Measurements from ENCODE around the gene LRRC59.
A peak's percentile ranks its signal among the peaks of the same experiment; 100 is the strongest.
"Not testable (repeated sequence)": the region's sequence is repeated elsewhere in the genome, so short reads cannot be mapped to it uniquely, and the experiment has no call there.

Gene LRRC59

DNA sequence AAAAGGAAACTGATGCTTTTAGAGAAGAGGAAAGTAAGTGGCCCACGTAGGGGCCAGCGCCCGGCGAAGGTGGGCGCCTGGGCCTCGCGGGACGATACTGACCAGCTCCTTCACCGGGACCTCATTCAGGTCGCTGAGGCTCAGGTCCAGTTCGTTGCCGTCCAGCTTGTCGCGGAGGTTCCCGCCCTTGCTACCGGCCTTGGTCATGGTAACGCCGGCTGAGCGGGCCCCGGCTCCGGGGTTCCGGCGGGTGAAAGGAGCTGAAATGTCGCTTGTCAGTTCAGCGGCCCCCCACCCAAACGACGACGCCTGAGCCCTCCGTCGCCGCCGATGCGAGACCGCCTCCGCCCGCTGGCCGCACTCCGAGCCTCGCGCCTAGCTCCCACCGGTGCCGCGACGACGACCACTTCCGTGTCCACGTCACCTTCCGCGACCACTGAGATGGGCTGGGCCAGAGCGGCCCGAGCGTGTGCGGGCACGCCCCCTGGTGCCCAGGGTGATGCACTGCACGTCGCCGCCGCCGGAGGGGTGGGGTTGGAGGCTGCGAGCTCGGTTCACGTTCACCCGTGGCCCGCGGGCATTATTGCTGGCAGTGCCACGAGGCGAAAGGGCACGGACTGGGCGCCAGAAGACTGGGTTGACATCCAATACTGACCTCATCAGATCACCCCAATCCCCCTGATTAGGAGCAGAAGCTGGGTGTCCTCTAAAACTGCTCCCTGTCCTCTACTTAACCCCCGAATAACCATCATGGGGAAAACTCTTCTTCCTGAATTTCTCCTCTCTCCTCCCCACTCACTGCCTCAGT is at the start of gene LRRC59:
Gene LRRC59 (minus strand): TSS at position 413 of the 808 bp plus-strand sequence. CDS start 206 bp downstream, at position 207.
- DNase-seq (ENCODE audit: low spot score), result peak; percentile 60

- DNase-seq (ENCODE audit: low spot score), result no peak
These were observed 48.5 kb upstream of the LRRC59 start for GRCh38 chr17:50445730-50446325.

GRCh38 chr17:50444841-50445715 is 47.8 kb upstream of the LRRC59 start:
- DNase-seq (ENCODE audit: low spot score), result no peak

GRCh38 chr17:50443505-50443974 is 46.2 kb upstream of the LRRC59 start:
- no peak for DNase-seq (ENCODE audit: low spot score)

DNA sequence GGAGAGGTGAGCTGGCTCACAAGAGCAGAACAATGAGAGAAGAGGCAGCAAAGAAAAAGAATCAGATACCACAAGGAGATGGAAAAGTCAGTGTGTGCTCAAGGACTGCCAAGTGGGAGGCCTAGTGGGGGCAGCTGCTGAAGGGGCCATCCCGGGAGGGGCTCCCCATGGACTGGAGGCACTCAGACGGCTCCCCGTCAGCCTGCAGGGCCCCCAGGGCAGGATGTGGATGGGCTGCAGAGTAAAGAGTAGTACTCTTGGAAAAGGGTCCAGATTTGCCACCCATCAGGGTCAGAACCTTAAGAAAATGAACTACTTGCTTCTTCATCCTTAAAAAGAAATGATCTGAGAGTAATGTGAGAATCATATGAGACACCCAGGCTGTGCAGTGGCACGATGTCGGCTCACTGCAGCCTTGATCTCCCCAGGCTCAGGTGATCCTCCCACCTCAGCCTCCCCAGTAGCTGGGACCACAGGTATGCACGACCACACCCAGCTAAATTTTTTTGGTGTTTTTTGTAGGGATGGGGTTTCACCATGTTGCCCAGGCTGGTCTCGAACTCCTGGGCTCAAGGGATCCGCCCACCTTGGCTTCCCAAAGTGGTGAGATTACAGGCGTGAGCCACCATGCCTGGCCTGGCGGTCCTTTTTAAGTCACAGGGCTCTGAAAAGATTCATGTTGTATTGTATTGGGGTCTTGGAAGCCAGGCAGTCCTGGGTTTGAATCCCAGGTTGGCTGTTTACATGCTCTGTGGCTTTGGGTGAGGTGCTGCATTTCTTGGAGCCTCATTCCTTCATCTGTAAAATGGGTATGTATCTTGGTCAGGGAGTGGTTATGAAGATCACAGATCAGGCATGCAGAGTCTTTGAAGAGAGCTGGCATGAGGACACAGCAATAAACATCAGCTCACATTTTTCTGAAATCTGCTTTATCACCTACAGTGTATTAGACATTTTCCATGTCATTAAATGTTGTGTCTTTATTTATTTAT is 43.8 kb upstream of the LRRC59 start:
- DNase-seq (ENCODE audit: low spot score), result no peak

- no peak for DNase-seq (ENCODE audit: low spot score)
These were observed 43.0 kb upstream of the LRRC59 start for GRCh38 chr17:50440172-50440837.

- no peak for DNase-seq (ENCODE audit: low spot score)
These were observed 41.7 kb upstream of the LRRC59 start for GRCh38 chr17:50439008-50439407.

DNA sequence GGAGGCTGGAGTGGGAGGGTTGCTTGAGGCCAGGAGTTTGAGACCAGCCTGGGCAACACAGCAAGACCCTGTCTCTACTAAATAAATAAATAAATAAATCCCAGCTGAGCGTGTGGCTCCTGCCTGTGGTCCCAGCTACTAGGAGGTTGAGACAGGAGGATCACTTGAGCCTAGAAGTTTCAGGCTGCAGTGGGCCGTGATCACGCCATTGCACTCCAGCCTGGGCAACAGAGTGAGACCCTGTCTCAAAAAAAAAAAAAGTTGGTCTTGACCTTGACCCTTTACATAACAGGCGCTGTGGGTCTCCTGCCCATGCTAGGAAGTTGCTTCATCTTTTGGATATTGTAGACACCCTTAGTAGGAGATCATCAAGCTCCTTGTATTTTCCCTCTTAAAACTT is 40.1 kb upstream of the LRRC59 start:
- no peak for DNase-seq (ENCODE audit: low spot score)

DNA sequence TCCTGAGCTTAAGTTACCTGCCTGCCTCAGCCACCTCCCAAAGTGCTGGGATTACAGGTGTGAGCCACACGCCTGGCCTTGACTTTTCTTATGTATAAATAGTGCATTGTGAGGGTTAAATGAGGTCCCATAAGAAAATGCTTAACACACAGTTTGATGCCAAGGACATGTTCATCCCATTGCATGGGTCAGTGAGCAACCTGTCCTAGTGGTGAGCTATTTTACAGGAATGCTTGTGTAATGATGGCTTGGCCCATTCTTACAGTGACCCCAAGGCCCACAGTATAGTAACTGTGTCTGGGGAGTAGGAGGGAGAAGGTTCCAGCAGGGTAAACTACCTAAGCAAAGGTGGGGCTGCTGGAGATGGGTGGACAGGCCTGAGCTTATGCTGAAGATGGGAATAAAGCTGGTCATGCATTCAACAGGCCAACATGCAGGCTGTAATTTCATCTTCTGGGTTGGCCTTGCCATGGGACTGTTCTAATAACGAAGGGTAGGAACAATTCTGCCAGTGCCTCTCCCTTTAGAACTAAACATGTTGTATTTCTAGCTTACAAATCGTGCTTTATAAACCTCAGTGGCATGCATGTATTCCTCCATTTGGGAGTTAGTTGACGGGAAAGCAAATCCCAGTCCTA is 34.9 kb upstream of the LRRC59 start:
- no peak for DNase-seq (ENCODE audit: low spot score)

DNA sequence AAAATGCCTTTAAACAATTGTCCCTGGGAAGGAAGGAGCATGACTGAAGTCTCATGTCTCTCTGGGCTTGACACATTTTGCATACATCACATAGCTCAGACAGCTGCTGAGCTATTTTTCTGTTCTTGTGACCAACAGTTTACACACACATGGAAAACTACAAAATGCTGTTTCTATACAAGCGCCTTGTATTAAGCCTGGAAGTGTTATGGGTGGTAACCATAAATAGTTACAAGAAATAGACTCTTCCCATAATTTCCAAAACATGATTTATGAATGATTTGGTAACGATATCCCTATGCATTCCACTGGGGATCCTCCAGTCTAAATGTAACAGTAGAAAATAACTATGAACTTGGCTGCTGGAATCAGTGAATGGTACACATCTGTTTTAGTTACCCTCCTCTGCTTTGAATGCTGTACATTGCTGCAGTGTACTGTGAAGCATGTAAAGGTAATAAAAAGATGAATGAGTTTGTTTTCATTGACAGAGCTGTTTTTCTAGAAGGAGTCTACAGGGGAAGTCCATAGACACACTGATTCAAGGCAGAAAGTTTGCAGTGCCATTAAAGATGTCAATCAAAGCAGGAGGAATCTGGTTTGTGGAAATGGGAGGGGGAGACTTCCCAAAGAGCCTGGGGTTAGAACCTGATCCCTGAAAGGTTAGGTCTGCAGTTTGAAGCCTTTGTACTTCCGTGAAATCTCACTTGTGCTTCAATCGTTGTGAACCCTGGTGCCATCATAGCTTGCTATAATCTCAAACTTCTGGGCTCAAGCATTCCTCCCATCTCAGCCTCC is 33.7 kb upstream of the LRRC59 start:
- no peak for DNase-seq (ENCODE audit: low spot score)

GRCh38 chr17:50429793-50430192 is 32.5 kb upstream of the LRRC59 start:
- DNase-seq (ENCODE audit: low spot score), result no peak

GRCh38 chr17:50428831-50429424 is 31.6 kb upstream of the LRRC59 start:
- no peak for DNase-seq (ENCODE audit: low spot score)

GRCh38 chr17:50428126-50428525 is 30.8 kb upstream of the LRRC59 start:
- DNase-seq (ENCODE audit: low spot score), result not testable (repeated sequence)

DNA sequence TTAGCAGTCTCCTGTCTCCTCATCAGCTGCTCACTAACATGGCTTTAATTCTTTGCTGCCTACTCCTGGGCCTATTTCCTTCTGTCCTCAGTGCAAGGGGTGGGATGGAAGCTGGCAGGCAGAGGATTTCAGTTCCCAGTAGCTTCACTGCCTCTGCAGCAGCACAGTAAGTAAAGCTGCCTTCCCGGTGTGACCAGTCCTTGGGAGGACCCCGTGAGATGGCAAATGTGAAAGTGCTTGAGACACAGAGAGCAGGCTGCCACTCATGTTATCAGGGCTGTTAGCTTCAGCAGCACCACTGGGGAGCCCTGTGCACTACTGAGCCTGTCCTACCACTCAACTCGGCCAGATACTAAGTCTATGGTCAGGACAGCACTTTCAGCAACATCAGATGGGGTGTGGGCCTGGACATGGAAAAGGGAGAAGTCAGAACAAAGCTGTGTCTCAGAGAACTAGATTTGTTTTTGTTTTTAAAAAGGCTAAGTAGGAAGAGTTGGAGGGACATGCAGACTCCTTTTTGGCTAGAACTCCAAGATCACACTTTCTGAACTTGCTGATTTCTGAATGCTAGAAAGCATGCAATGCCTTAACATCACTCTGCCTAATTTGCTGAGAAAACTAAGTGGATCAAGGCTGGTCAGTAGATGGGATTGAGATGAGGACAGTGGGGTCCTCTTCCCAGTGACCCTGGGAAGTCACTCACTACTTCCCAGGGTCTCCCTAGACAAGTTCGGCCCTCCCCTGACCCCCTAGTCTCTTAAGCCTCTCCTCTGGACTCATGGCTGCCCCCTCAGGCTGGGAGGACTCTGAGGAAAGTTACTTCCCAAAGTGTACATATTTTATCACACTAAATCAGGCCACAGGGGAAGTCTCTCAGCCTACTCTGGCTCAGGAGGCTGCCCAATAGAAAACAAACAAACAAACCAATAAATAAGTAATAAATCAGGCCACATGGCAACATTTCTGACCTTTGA is 29.8 kb upstream of the LRRC59 start:
- DNase-seq (ENCODE audit: low spot score), result peak; percentile 3

- no peak for DNase-seq (ENCODE audit: low spot score)
These were observed 29.1 kb upstream of the LRRC59 start for GRCh38 chr17:50426472-50426782.

- peak; percentile 16 for DNase-seq (ENCODE audit: low spot score)
These were observed 28.6 kb upstream of the LRRC59 start, which contains the start of gene ACSF2 for GRCh38 chr17:50425682-50426471. Gene ACSF2, plus strand, starts transcription at chr17:50426218. Its CDS starts 44 bp downstream, at chr17:50426262.

Data from globus pallidus (tissue), 1 donor.